GM18909 (cell line): Measurements from ENCODE around the gene RASGEF1C.
"Not testable (repeated sequence)": the region's sequence is repeated elsewhere in the genome, so short reads cannot be mapped to it uniquely, and the experiment has no call there.

Experiments used
- ATAC-seq: cut with Tn5 transposase; IDR thresholded peaks from one replicate; pipeline ENCODE4 v1.9.1; 2021; ENCODE audit warnings: mild to moderate bottlenecking; ENCODE audit not compliant: unreplicated experiment, poor library complexity

RASGEF1C gene

DNA sequence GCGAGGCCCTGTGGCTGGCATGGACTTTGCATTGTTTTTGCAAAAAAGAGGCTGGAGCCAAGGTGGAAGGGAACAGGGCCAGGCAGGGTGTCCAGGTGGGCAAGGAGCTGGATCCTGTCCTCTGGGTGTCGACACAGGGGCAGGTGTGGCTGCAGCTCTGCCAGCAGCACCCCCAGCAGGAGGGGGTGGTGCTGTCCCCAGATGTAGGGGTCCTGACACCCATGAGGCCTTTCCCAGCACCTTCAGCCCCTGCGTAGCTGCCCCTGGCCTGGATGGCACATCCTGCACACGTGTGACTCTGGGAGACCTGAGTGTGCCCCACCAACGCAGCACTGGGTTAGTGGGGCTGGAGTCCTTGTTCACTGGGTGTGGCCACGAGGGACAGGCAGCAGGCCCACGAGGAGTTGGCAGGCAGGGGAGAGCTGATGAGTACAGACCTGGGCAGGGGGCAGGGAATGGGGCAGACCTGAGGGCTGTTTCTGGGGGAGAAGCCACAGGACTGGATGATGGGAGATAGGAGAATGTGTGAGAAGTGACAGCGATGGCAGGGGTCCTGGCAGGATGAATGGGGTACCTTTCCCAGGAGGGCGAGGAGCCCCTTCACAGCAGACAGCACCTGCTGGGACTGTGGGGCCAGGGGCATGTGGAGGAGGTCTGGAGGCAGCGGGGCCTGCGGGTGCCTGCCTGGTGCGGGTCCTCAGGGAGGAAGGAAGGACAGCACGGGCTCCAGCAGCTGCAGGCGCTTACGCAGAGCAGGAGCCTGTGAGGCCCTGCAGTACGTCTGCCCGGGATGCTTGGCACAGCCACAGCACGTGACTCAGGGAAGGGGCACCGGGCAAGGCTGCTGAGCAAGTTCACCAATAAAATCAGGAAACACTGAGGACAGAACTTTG is 3.6 kb upstream of the RASGEF1C start:
- ATAC-seq, result no peak

DNA sequence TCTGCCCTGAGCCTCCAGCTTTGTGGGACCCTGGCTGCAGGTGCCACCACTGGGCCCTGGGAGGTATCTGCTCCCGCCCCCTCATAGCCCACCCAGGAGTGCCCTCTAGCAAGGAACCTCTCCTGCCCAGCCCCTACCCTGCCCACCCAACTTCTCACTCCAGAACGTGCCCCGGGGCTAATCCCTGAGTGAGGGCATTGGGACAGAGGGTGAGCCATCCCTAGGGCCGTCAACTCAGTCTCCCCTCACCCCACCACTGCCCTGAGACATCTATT is 2.7 kb upstream of the RASGEF1C start:
- ATAC-seq, result no peak

DNA sequence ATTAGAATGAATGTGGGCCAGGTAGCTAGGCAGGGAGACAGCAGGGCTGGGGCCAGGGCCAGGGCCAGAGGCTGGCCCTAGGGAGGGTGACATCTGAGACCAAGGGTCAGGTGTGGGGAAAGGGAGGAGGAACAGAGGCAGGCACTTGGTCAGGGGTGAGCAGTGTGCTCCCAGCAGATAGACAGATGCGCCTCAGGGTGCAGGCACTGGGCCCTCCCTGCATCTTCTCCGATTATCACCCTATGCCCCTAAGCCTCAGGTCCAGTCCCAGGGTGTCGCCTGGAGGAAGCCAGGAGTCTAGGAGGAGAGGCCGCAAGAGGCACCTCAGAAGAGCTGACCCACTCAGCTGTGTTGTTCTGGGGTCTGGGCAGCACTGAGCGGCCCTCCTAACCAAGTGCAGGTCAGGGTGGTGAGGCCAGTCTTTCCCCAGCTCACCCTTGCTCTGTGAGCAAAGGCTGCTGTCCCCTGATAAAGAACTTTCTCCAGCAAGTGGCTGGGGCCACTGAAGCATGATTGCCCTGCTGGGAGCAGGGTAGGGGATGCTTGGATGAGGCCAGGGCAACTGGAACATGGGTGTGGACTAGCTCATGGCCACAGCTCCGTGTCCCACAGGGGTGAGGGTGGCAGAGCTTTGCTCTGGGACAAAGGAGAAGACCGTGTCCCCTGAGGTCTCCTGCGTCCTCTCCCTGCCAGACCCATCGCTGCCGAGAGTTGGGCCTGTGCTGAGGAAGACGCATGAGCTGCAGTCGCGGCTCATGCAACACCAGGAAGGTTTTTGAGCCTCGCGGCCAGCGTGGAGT is 2.1 kb upstream of the RASGEF1C start:
- no peak for ATAC-seq

- ATAC-seq, result not testable (repeated sequence)
Observed at GRCh38 chr5:180210077-180210476, 1.1 kb upstream of the RASGEF1C start.

GRCh38 chr5:180208435-180209081 is 453 bp downstream of the RASGEF1C start:
- ATAC-seq, result peak; percentile 23

GRCh38 chr5:180208038-180208434 is 975 bp downstream of the RASGEF1C start:
- ATAC-seq, result no peak

DNA sequence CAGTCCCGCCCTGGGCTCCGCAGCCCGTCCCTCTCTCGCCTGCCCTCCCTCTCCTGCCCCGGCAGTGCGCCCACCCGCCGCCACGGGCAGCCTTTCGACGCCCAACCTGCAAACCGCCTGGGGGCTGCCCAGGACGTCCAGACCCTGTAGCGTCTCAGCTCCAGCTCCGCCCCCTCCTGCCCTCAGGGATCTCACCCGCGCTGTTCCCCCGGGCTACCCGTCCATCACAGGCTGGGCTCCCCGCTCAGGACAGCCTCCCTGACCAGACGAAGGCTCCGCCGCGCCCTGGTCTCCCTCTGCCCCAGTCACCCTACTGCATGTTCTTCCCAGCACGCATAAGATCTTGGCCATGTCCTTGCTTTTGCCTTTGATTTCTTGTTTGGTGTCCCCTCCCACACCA is 1.4 kb downstream of the RASGEF1C start:
- ATAC-seq, result no peak

DNA sequence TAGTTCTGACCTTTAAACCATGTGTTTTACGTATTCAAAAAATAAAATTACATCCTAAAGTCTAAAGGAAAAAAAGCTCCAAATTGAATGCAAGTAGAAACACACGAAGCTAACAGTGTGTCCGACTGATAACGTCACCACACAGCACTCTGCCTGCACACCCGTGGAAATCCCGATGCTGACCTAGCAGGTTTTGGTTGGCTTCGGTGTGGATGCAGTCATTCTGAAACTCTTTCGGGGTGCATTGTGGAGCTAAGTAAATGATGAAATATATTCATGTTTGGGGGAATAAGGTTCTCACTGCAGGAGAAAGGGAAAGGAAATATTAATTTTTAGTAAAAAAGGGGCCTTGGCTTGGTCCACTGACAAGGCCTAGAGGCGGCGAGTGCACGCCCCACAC is 2.0 kb downstream of the RASGEF1C start:
- ATAC-seq, result no peak

DNA sequence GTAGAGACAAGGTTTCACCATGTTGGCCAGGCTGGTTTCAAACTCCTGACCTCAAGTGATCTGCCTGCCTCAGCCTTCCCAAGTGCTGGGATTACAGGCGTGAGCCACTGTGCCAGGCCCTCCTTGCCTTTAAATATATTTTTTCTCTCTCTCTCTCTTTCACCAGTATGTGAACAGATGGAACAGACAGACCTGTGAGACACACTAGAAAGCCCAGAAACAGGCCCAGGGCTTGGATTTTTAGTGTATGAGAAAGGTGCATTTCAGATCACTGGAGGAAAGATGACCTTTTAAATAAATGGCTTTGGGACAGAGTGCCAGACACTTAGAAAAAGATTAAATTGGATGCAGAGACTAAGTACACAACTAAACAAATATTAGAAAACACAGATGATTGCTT is 3.1 kb downstream of the RASGEF1C start:
- no peak for ATAC-seq

- ATAC-seq, result no peak
Observed at GRCh38 chr5:180204276-180204819, 4.7 kb downstream of the RASGEF1C start.

DNA sequence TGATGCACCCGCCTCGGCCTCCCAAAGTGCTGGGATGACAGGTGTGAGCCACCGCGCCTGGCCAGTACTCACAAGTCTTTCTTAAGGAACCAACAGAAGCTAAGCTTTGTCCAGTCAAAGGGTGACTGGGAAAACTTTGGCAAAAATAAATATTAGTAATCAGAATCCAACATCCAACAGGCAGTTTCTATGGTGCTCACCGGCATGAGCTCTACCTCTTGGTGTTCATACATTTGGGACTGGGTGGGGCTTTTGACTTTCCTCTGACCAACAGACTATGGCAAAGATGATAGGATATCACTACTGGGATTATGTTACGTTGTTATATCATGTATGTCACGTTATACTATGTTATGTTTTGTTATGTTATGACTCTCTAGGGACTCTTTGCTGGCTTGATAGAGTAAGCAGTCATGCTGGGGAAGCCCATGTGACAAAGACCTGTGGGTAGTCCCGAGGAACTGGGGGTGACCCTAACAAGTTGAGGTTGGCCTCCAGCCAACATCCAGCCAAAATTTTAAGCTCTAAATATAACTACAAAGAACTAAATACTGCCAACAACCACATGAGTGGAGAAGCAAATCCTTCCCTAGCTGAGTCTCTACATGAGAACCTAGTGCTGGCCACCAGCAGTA is 6.0 kb downstream of the RASGEF1C start:
- ATAC-seq, result no peak

DNA sequence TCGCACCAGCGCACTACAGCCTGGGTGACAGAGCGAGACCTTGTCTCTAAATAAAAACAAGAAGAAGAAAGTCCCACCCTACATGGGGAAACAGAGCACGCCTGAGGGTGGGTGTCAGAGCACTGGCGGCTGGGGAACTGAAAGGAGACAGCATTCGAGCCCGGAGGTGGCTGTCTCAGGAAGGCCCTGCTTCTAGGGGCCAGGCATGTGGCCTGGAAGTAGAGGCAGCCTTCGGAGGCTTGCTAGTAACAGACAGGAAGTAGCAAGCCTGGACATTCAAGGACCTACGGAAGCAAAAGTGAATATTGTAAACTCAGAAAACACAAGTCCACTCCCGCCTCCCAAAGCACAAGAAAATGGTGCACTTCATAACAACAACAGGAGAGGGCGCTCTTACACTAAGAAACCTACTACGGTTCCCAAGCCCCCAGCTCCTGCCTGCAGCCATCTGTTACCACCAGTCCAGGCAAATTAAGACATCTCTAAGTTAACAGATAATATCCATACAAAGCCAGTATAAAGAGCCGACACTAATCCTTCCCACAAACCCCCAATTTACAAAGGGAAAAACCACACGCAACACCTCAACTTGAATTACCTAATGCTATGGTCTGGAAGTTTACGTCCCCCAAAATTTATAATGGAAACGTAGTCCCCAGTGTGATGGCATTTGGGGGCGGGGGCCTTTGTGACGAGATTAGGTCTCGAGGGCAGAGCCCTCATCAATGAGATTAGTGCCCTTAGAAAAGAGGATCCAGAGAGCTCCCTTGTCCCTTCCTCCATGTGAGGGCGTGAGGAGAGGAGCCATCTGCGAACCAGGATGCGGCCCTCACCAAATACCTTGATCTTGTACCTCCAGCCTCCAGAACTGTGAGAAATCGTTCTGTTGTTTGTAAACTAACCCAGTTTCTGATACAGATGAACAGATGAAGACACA is 7.7 kb downstream of the RASGEF1C start:
- ATAC-seq, result no peak

DNA sequence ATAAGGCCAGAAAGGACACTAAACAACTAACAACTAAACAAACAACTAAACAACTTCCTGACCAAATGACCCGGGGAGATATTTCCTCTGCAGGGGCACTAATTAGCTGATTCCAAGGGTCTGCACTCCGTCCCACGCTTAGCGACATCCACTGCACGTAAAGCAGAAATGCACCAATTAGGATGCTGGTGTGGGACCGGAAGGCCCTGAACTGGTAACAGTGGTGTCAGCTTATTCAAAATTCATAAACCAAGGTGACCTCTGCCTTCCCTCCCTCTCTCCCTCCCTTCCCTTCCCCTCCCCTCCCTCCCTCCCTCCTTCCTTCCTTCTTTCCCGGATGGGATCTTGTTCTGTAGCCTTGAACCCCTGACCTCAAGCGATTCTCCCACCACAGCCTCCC is 9.6 kb downstream of the RASGEF1C start:
- no peak for ATAC-seq

GRCh38 chr5:180198208-180198607 is 10.8 kb downstream of the RASGEF1C start:
- no peak for ATAC-seq

DNA sequence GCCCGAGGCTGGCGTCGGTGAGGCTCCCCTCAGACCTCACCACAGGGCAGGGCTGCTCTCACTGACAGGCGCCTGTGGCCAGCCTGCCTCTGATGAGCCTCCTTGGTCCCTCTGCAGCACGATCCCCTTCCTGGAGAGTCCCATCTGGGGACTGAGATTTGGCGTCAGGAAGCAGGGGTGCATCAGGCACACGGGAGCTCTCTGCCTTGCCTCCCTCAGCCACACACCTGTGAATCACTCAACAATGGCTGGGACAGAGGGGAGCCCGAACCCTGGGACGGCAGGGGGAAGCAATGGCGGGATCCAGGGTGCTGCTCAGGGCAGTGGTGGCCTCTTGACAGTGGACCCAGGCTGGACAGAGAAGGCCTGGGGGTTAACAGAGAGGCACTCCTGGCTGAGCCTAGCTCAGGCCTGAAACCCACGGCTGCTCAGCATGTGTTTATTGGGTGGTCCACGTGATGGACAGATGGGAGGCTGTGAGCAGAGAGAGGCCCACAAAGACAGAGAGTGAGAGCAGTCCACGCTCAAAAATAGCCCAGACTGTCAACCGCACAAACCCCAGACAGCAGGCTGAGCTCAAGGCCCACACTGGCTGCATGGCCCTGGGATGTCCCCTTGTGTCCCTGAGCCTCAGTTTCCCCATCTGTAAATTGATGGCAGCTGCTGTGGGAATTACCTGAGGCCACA is 11.9 kb downstream of the RASGEF1C start:
- no peak for ATAC-seq

- ATAC-seq, result no peak
Observed at GRCh38 chr5:180194410-180195345, 14.3 kb downstream of the RASGEF1C start.

DNA sequence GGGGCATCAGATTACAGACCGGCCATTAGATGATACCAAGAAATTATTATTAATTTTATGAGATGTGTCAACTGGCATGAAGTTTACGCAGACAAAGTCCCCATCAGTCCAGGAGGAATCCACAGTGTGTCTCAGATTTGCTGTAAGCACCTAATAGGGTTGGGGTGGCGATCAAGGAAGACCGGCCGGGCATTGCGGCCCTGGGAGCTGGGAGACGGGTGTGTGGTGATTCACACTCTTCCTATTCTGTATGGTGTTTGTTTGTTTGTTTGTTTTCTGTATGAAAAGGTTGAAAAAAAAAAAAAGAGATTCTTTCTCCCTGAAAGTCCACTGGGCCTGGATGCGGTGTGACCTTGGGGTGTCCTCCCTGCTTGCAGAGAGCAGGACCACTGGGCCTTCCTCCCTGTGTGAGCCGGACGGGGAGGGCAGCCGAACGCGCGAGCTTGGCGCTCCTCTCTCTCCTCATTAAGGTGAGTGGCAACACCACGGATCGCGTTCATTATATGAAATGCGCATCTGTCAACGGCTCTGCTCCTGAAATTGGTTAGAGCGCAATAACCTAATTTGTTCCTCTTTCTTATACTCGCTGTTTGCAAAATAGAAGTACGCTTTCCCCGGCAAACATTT is 15.1 kb downstream of the RASGEF1C start:
- ATAC-seq, result no peak
